Measurements from ENCODE around the gene LAMA3.

Gene LAMA3

GRCh38 chr18:23927821-23928746 lies 238.8 kb downstream of the LAMA3 start (continued):
- TF ChIP-seq GLIS2 (tag by site-specific recombination; IDR thresholded peaks at IDR 0.05) = no peak
- no peak for TF ChIP-seq ZNF629 (tag by site-specific recombination; IDR thresholded peaks at IDR 0.05)
- TF ChIP-seq BCL11B (tag by site-specific recombination; IDR thresholded peaks at IDR 0.05; ENCODE audit: low read depth) = no peak
- no peak for TF ChIP-seq ZFP41 (tag by site-specific recombination; IDR thresholded peaks at IDR 0.05; ENCODE audit: borderline replicate concordance)
- no peak for TF ChIP-seq ZNF23 (tag by site-specific recombination; IDR thresholded peaks at IDR 0.05; ENCODE audit: borderline replicate concordance)
- no peak for TF ChIP-seq ZNF530 (tag by site-specific recombination; IDR thresholded peaks at IDR 0.05; ENCODE audit: low read depth)
- no peak for TF ChIP-seq ZBTB1 (tag by site-specific recombination; IDR thresholded peaks at IDR 0.05)
- no peak for TF ChIP-seq ZNF184 (tag by site-specific recombination; IDR thresholded peaks at IDR 0.05)
- TF ChIP-seq ZNF843 (tag by site-specific recombination; IDR thresholded peaks at IDR 0.05) = no peak
- no peak for TF ChIP-seq ZNF302 (tag by site-specific recombination; IDR thresholded peaks at IDR 0.05; ENCODE audit: low read depth)

- ChIA-PET CTCF (interaction anchor here (0.7 to 4.4 kb wide), 4 partner anchors 11 to 216 kb away, joined by 3 to 47 read pairs (median 4); no protein-coding TSS in a partner anchor), POLR2A (no interaction called here)
- no peak overlapping the region for H3K4me3 ChIP-seq (ENCODE audit: low read depth, low read length)
- no peak overlapping the region for H3K27ac ChIP-seq (ENCODE audit: extremely low read depth, low read depth, low read length)
- no peak for TF ChIP-seq CTCF (tag by site-specific recombination; IDR thresholded peaks at IDR 0.05)
- no peak for TF ChIP-seq ZNF280D (tag by site-specific recombination; IDR thresholded peaks at IDR 0.05)
- TF ChIP-seq SCRT2 (tag by site-specific recombination; IDR thresholded peaks at IDR 0.05) = no peak
- TF ChIP-seq ZNF626 (tag by site-specific recombination; IDR thresholded peaks at IDR 0.05) = no peak
- TF ChIP-seq ZNF324 (tag by site-specific recombination; IDR thresholded peaks at IDR 0.05) = no peak
- TF ChIP-seq KLF8 (tag by site-specific recombination; IDR thresholded peaks at IDR 0.05) = no peak
- TF ChIP-seq ZNF169 (tag by site-specific recombination; IDR thresholded peaks at IDR 0.05) = no peak
- TF ChIP-seq TRIM28 (IDR thresholded peaks at IDR 0.05; ENCODE audit: borderline replicate concordance, low read length) = no peak
- no peak for TF ChIP-seq ZNF561 (tag by site-specific recombination; IDR thresholded peaks at IDR 0.05; ENCODE audit: borderline replicate concordance)
- no peak for TF ChIP-seq ZNF624 (tag by site-specific recombination; IDR thresholded peaks at IDR 0.05)
- TF ChIP-seq BCL11B (tag by site-specific recombination; IDR thresholded peaks at IDR 0.05; ENCODE audit: low read depth) = no peak
- TF ChIP-seq ZXDB (tag by site-specific recombination; IDR thresholded peaks at IDR 0.05) = no peak
- TF ChIP-seq ZNF146 (tag by site-specific recombination; IDR thresholded peaks at IDR 0.05) = no peak
- TF ChIP-seq ZBTB49 (tag by site-specific recombination; IDR thresholded peaks at IDR 0.05; ENCODE audit: low read depth) = no peak
- no peak for TF ChIP-seq YY1 (tag by site-specific recombination; IDR thresholded peaks at IDR 0.05)
- no peak for TF ChIP-seq ZBTB1 (tag by site-specific recombination; IDR thresholded peaks at IDR 0.05)
- no peaks in the 10 kb centered on the region for H3K9me3 ChIP-seq (ENCODE audit: control insufficient read depth, insufficient read depth, low read depth, low read length)
- no peaks in the 10 kb centered on the region for H3K4me1 ChIP-seq (ENCODE audit: control insufficient read depth, insufficient read depth, low read length)
- peaks cover 8 to 42% of the 10 kb centered on the region in 2 experiments for H3K36me3 ChIP-seq (ENCODE audit: control insufficient read depth in 2 of 2, insufficient read depth in 1 of 2, low read length in 2 of 2)
These were observed 240.2 kb downstream of the LAMA3 start for GRCh38 chr18:23929362-23929930.
